Measurements from ENCODE around the gene TMED7. TPM values are rescaled to one million over a fixed set of nuclear protein-coding genes. Genes with fewer than 3 reads are reported as not detected.

The TMED7 gene
- total and polyA plus RNA-seq, 4 donors, result 43.4 to 140 (median 65.8) TPM

DNA sequence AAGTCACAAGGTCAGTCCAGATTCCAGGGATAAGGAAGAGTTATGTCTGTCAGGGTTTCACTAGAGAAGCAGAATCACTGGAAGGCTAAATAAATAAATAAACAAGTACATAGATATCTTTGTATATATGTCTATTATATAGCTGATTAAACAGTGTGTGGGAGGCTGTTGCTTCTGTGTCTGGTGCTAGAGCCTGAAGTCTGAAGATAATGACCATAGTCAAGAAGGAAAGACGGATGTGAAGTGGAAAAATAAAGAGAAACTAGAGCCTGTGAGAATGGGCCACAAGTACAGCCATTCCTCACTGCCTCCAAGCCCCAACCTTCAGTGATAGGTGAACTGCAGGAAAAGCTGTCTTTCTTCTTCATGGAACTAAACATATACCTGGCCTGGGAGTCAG is 4.1 kb upstream of the TMED7 start:
- Histone ChIP-seq H3K9ac (ENCODE audit: low read depth in 1 of 2, low read length in 2 of 2) (no peak overlapping the region), H3K4me3 (ENCODE audit: low read depth in 1 of 3, low read length in 3 of 3) (no peak overlapping the region), H3K27ac (ENCODE audit: low read depth in 1 of 2, low read length in 2 of 2) (no peak overlapping the region), H3K9me3 (ENCODE audit: control insufficient read depth in 4 of 4, low read length in 3 of 4) (no peaks in the 10 kb centered on the region), H3K27me3 (ENCODE audit: control insufficient read depth in 4 of 4, insufficient read depth in 4 of 4, low read length in 3 of 4) (no peaks in the 10 kb centered on the region), H3K36me3 (ENCODE audit: control insufficient read depth in 4 of 4, insufficient read depth in 3 of 4, low read depth in 1 of 4, low read length in 3 of 4) (no peaks in the 10 kb centered on the region), H3K4me1 (ENCODE audit: control insufficient read depth in 4 of 4, insufficient read depth in 4 of 4, low read length in 3 of 4) (peaks cover 2 to 15% (median 10%) of the 10 kb centered on the region in 4 donors)
- TF ChIP-seq EGR1 (IDR thresholded peaks at IDR 0.05; ENCODE audit: low read depth in 2 of 2), result no peak
- TF ChIP-seq NR2F2 (IDR thresholded peaks at IDR 0.05), result no peak
- no peak for TF ChIP-seq MAX (IDR thresholded peaks at IDR 0.05)
- TF ChIP-seq TAF1 (conservative IDR thresholded peaks at IDR 0.05), result no peak
- TF ChIP-seq FOXA2 (IDR thresholded peaks at IDR 0.05), result no peak
- no peak for TF ChIP-seq RAD21 (IDR thresholded peaks at IDR 0.05)
- TF ChIP-seq YY1 (IDR thresholded peaks at IDR 0.05), result no peak
- TF ChIP-seq, protein P1, sequence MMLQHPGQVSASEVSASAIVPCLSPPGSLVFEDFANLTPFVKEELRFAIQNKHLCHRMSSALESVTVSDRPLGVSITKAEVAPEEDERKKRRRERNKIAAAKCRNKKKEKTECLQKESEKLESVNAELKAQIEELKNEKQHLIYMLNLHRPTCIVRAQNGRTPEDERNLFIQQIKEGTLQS (IDR thresholded peaks at IDR 0.05), result no peak
- TF ChIP-seq, protein P2, sequence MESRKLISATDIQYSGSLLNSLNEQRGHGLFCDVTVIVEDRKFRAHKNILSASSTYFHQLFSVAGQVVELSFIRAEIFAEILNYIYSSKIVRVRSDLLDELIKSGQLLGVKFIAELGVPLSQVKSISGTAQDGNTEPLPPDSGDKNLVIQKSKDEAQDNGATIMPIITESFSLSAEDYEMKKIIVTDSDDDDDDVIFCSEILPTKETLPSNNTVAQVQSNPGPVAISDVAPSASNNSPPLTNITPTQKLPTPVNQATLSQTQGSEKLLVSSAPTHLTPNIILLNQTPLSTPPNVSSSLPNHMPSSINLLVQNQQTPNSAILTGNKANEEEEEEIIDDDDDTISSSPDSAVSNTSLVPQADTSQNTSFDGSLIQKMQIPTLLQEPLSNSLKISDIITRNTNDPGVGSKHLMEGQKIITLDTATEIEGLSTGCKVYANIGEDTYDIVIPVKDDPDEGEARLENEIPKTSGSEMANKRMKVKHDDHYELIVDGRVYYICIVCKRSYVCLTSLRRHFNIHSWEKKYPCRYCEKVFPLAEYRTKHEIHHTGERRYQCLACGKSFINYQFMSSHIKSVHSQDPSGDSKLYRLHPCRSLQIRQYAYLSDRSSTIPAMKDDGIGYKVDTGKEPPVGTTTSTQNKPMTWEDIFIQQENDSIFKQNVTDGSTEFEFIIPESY (IDR thresholded peaks at IDR 0.05), result no peak
- TF ChIP-seq REST (IDR thresholded peaks at IDR 0.05), result no peak
- no peak for TF ChIP-seq FOXA1 (IDR thresholded peaks at IDR 0.05)
- TF ChIP-seq JUND (IDR thresholded peaks at IDR 0.05), result no peak
- TF ChIP-seq SP1 (IDR thresholded peaks at IDR 0.05), result no peak
- no peak for TF ChIP-seq GABPA (IDR thresholded peaks at IDR 0.05 in 1 of 2, conservative IDR thresholded peaks at IDR 0.05 in 1 of 2)
- no peak for TF ChIP-seq HNF4G (IDR thresholded peaks at IDR 0.05)
- WGBS, result 96% methylated on average over 1 of the region's 1 CpG
- DNase-seq (ENCODE audit: low spot score), result no peak

- TF ChIP-seq, protein P1 (IDR thresholded peaks at IDR 0.05), result no peak
- no peak for TF ChIP-seq RXRA (IDR thresholded peaks at IDR 0.05)
- Histone ChIP-seq H3K9ac (ENCODE audit: low read depth in 1 of 2, low read length in 2 of 2) (no peak overlapping the region), H3K4me1 (ENCODE audit: control insufficient read depth in 4 of 4, insufficient read depth in 4 of 4, low read length in 3 of 4) (peaks cover 14 to 26% (median 21%) of the 10 kb centered on the region in 4 donors), H3K27me3 (ENCODE audit: control insufficient read depth in 4 of 4, insufficient read depth in 4 of 4, low read length in 3 of 4) (no peaks in the 10 kb centered on the region), H3K36me3 (ENCODE audit: control insufficient read depth in 4 of 4, insufficient read depth in 3 of 4, low read depth in 1 of 4, low read length in 3 of 4) (no peaks in the 10 kb centered on the region), H3K27ac (ENCODE audit: low read depth in 1 of 2, low read length in 2 of 2) (no peak overlapping the region), H3K4me3 (ENCODE audit: low read depth in 1 of 3, low read length in 3 of 3) (no peak overlapping the region), H3K9me3 (ENCODE audit: control insufficient read depth in 4 of 4, low read length in 3 of 4) (no peaks in the 10 kb centered on the region)
- DNase-seq (ENCODE audit: low spot score), result no peak
- WGBS, result 87% methylated on average over 5 of the region's 5 CpGs
Measured at GRCh38 chr5:115627295-115627865, 1.5 kb upstream of the TMED7 start.
